Esophagus muscularis mucosa (tissue), 4 donors: ENCODE measurements around the gene HDAC5. TPM values are rescaled to one million over a fixed set of nuclear protein-coding genes. Genes with fewer than 3 reads are reported as not detected.

Experiments
- DNase-seq: peaks from one replicate; pipeline ENCODE4 v3.0.0-alpha.2; 2017; ENCODE audit errors: extremely low spot score
- H3K27ac ChIP-seq, 4 donors: fragments of 200-600 bp; sonication (generic); replicated peaks in 1 of 4; 1 replicate in 3 of 4; 2 replicates in 1 of 4; pipeline ENCODE4 v1.5.1; 2016 to 2019; ENCODE audit warnings: mild to moderate bottlenecking in 1 of 4
- H3K27me3 ChIP-seq, 4 donors: fragments of 200-600 bp; sonication (generic); one replicate each; pipeline versions ENCODE4 v1.5.1 to v1.6.0; 2016 to 2019
- H3K36me3 ChIP-seq, 4 donors: fragments of 200-600 bp; sonication (generic); one replicate each; pipeline ENCODE4 v1.5.1; 2016 to 2019
- H3K4me1 ChIP-seq, 4 donors: fragments of 200-600 bp; sonication (generic); one replicate each; pipeline ENCODE4 v1.5.1; 2016 to 2019
- H3K4me3 ChIP-seq, 4 donors: fragments of 200-600 bp; sonication (generic); 1 replicate in 2 of 4; 2 replicates in 2 of 4; pipeline ENCODE4 v1.5.1; 2016 to 2019; ENCODE audit warnings: mild to moderate bottlenecking in 4 of 4, moderate library complexity in 1 of 4
- H3K9me3 ChIP-seq, 4 donors: fragments of 200-600 bp; sonication (generic); 1 replicate in 3 of 4; 2 replicates in 1 of 4; pipeline ENCODE4 v1.5.1; 2016 to 2019
- CTCF ChIP-seq, 3 experiments: fragments of 200-600 bp in 2 of 3; fragments of 450-650 bp in 1 of 3; sonication (generic) in 2 of 3; IDR thresholded peaks; one replicate each; pipeline ENCODE4 v1.5.1; 2017 to 2019; ENCODE audit warnings: antibody characterized with exemption in 3 of 3, mild to moderate bottlenecking in 2 of 3, moderate library complexity in 1 of 3
- EP300 ChIP-seq: sonication (generic); formaldehyde crosslinking; IDR thresholded peaks from one replicate; pipeline ENCODE4 v1.6.1; 2017; ENCODE audit warnings: antibody characterized with exemption
- POLR2A ChIP-seq: fragments of 450-650 bp; IDR thresholded peaks from one replicate; pipeline ENCODE4 v1.6.1; 2017; ENCODE audit warnings: antibody characterized with exemption, moderate library complexity, mild to moderate bottlenecking, low read depth
- POLR2AphosphoS5 ChIP-seq, 2 donors: sonication (generic); formaldehyde crosslinking; IDR thresholded peaks; one replicate each; pipeline ENCODE4 v1.6.1; 2017; ENCODE audit warnings: antibody characterized with exemption in 2 of 2
- WGBS: methylation state at CpG from one replicate; pipeline ENCODE4 v1.1.5; 2018; 5-methylcytosine and 5-hydroxymethylcytosine counted together
- intact Hi-C: fragments of 100-400 bp; cut with DNase I; formaldehyde crosslinking; loops from one replicate; pipeline ENCODE4 v1.15.1; 2023
- total RNA-seq, 4 donors: library from RNA; depleted of rRNA; stranded (reverse); fragments of >200 nt; gene quantifications; one replicate each; pipeline versions ENCODE4 v1.1.0 to v1.2.1, GENCODE V29; 2016

The HDAC5 gene
- total RNA-seq, 4 donors from 2014 or later, result 75.6 to 237 (median 130) TPM

GRCh38 chr17:44074911-44075285, 48.5 kb downstream of the HDAC5 start:
- Histone ChIP-seq H3K4me1 (peaks cover 22 to 56% (median 47%) of the 10 kb centered on the region in 4 donors), H3K9me3 (no peaks in the 10 kb centered on the region), H3K4me3 (no peak overlapping the region), H3K36me3 (peaks cover 39 to 65% (median 62%) of the 10 kb centered on the region in 4 donors), H3K27me3 (no peaks in the 10 kb centered on the region), H3K27ac (peak overlapping the region in 3 of 4 donors; percentile 9 to 49 (median 44))
- intact Hi-C loops, result loop anchor here (5.0 kb wide), 1 partner anchor 37 kb away; no protein-coding TSS in a partner anchor
- WGBS, result 95% methylated on average over 8 of the region's 9 CpGs
- TF ChIP-seq POLR2A (no peak), CTCF (IDR thresholded peaks at IDR 0.05) (no peak), POLR2AphosphoS5 (IDR thresholded peaks at IDR 0.05) (no peak), EP300 (no peak)
- no peak for DNase-seq

GRCh38 chr17:44074231-44074910, 49.1 kb downstream of the HDAC5 start:
- no peak for TF ChIP-seq EP300
- no peak for TF ChIP-seq POLR2AphosphoS5 (IDR thresholded peaks at IDR 0.05)
- TF ChIP-seq CTCF (IDR thresholded peaks at IDR 0.05), result no peak
- TF ChIP-seq POLR2A, result no peak
- H3K36me3 ChIP-seq, result peaks cover 39 to 60% (median 58%) of the 10 kb centered on the region in 4 donors
- 72% methylated on average over 9 of the region's 9 CpGs for WGBS
- no peak overlapping the region for H3K4me3 ChIP-seq
- intact Hi-C loops, result loop anchor here (5.0 kb wide), 1 partner anchor 38 kb away; no protein-coding TSS in a partner anchor
- no peaks in the 10 kb centered on the region for H3K9me3 ChIP-seq
- H3K27ac ChIP-seq, result peak overlapping the region in 3 of 4 donors; percentile 9 to 49 (median 44)
- no peak for DNase-seq
- peaks cover 28 to 61% (median 52%) of the 10 kb centered on the region in 4 donors for H3K4me1 ChIP-seq
- no peaks in the 10 kb centered on the region for H3K27me3 ChIP-seq

- Histone ChIP-seq H3K4me1 (peaks cover 28 to 61% (median 51%) of the 10 kb centered on the region in 4 donors), H3K36me3 (peaks cover 20 to 34% (median 32%) of the 10 kb centered on the region in 4 donors), H3K27ac (peak overlapping the region; percentile 87 to 93 (median 92)), H3K9me3 (no peaks in the 10 kb centered on the region), H3K4me3 (peak overlapping the region; percentile 67 to 81 (median 72)), H3K27me3 (no peaks in the 10 kb centered on the region)
- WGBS, result 26% methylated on average over 2 of the region's 2 CpGs
- DNase-seq, result no peak
- TF ChIP-seq CTCF (IDR thresholded peaks at IDR 0.05) (no peak), POLR2A (no peak), EP300 (no peak), POLR2AphosphoS5 (IDR thresholded peaks at IDR 0.05) (no peak)
- intact Hi-C loops, result loop anchor here (5.0 kb wide), 1 partner anchor 41 kb away; no protein-coding TSS in a partner anchor
Measured at GRCh38 chr17:44071772-44072171, 51.7 kb downstream of the HDAC5 start.

- intact Hi-C loops, result loop anchor here (5.0 kb wide), 1 partner anchor 41 kb away; no protein-coding TSS in a partner anchor
- peak; percentile 93 for DNase-seq
- Histone ChIP-seq H3K4me1 (peaks cover 29 to 60% (median 48%) of the 10 kb centered on the region in 4 donors), H3K36me3 (peaks cover 14 to 28% (median 26%) of the 10 kb centered on the region in 4 donors), H3K9me3 (no peaks in the 10 kb centered on the region), H3K4me3 (peak overlapping the region; percentile 67 to 81 (median 72)), H3K27ac (peak overlapping the region; percentile 87 to 93 (median 92)), H3K27me3 (no peaks in the 10 kb centered on the region)
- no peak for TF ChIP-seq CTCF (IDR thresholded peaks at IDR 0.05)
- no peak for TF ChIP-seq EP300
- no peak for TF ChIP-seq POLR2A
- TF ChIP-seq POLR2AphosphoS5 (IDR thresholded peaks at IDR 0.05), result no peak
- 5% methylated on average over 3 of the region's 3 CpGs for WGBS
Measured at GRCh38 chr17:44071198-44071520, 52.3 kb downstream of the HDAC5 start.
